22Rv1 (cell line): Measurements from ENCODE around the gene HAUS7.

Source experiments
- ZFX ChIP-seq: fragments of 450-650 bp; IDR thresholded peaks from 2 replicates; pipeline ENCODE4 v1.6.1; 2017; ENCODE audit warnings: antibody characterized with exemption, borderline replicate concordance
- TF ChIP-seq, protein P1 (sequence below): fragments of 450-650 bp; IDR thresholded peaks from 2 replicates; pipeline ENCODE4 v1.5.1; 2017; ENCODE audit warnings: mild to moderate bottlenecking

DNA sequence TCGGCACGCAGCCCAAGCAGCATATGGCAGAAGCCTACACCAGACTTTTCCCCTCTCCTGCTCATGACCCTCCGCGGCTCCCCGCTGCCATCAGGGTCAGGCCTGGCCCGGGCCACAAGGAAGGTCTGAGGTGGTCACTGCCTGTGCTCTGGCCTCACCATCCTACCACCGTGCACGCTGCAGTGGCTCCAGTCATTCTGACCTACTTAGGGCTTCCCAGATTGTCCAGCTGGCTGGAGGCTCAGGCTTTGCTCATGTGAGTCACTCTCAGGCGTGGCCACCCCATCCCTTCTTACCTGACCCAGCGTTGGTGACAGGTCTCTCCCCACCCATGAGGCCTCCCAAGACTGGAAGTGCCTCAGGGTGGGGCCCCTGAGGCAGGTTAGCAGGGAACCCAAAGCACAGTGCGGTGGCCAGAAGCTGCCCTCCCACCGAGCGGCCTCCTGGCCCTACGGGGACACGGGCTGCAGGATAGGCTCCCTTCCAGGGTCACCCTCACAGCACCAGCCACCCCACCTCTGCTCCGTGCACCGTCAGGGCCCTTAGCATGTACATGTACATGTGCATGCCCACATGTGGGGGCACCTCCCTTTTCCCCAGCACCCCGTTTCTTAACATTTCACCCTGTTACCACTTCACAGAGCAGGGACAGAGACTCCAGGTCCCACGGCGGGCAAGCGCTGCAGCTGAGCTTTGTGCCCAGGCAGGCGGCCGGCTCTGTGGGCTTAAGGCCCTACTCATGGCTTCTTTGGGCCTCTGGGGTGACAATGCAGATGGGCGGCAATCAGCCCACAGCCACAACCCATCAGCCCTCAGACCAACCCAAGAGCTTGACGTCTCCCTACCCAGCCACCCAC is 26.7 kb downstream of the HAUS7 start:
- TF ChIP-seq, protein P1, sequence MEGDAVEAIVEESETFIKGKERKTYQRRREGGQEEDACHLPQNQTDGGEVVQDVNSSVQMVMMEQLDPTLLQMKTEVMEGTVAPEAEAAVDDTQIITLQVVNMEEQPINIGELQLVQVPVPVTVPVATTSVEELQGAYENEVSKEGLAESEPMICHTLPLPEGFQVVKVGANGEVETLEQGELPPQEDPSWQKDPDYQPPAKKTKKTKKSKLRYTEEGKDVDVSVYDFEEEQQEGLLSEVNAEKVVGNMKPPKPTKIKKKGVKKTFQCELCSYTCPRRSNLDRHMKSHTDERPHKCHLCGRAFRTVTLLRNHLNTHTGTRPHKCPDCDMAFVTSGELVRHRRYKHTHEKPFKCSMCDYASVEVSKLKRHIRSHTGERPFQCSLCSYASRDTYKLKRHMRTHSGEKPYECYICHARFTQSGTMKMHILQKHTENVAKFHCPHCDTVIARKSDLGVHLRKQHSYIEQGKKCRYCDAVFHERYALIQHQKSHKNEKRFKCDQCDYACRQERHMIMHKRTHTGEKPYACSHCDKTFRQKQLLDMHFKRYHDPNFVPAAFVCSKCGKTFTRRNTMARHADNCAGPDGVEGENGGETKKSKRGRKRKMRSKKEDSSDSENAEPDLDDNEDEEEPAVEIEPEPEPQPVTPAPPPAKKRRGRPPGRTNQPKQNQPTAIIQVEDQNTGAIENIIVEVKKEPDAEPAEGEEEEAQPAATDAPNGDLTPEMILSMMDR, result no peak
- no peak for TF ChIP-seq ZFX
